ENCODE results near the gene NLGN3. TPM values are rescaled to one million over a fixed set of nuclear protein-coding genes. Genes with fewer than 3 reads are reported as not detected.

The NLGN3 gene
- total and polyA plus RNA-seq, 2 donors (not counting 3 experiments of a cell fraction or from before 2014, with no cell fraction given) = 0.37 to 0.40 TPM

- Histone ChIP-seq H3K9me3 (replicated peaks; ENCODE audit: control insufficient read depth, insufficient read depth, low read length) (no peaks in the 10 kb centered on the region), H2AFZ (ENCODE audit: low read depth, low read length) (no peak overlapping the region), H3K4me1 (ENCODE audit: control insufficient read depth, extremely low read depth, insufficient read depth, low read length) (no peaks in the 10 kb centered on the region), H3K27me3 (ENCODE audit: control insufficient read depth in 2 of 2, insufficient read depth in 2 of 2, low read length in 2 of 2) (peaks cover 2 to 3% of the 10 kb centered on the region in 2 experiments), H4K20me1 (replicated peaks; ENCODE audit: control insufficient read depth, extremely low read depth, insufficient read depth, low read length) (no peaks in the 10 kb centered on the region), H3K36me3 (ENCODE audit: control insufficient read depth in 2 of 2, extremely low read depth in 1 of 2, insufficient read depth in 2 of 2, low read length in 2 of 2) (no peaks in the 10 kb centered on the region), H3K79me2 (ENCODE audit: control insufficient read depth, insufficient read depth, low read length) (no peaks in the 10 kb centered on the region), H3K4me2 (ENCODE audit: insufficient read depth, low read length) (no peak overlapping the region), H3K4me3 (replicated peaks in 1 of 3; ENCODE audit: insufficient read depth in 1 of 3, low read depth in 1 of 3, low read length in 3 of 3) (no peak overlapping the region), H3K27ac (ENCODE audit: insufficient read depth, low read depth, low read length) (no peak overlapping the region), H3K9ac (replicated peaks; ENCODE audit: extremely low read depth, insufficient read depth, low read length) (no peak overlapping the region), H3K9me1 (replicated peaks; ENCODE audit: control insufficient read depth, extremely low read depth, insufficient read depth, low read length) (no peaks in the 10 kb centered on the region)
- POLR2A ChIA-PET = no interaction called here
- DNase-seq (ENCODE audit: low read depth, low spot score) (no peak), FAIRE-seq (no peak)
- dilution Hi-C loops (cut with MboI; ENCODE audit: extremely low pct_ligation_motif_present, low sequenced_read_pairs) (no loop called here), intact Hi-C loops (cut with micrococcal nuclease) (no loop called here)
- BruUV-seq (replicated peaks) = no TSS peak
- TF ChIP-seq JUN (IDR thresholded peaks at IDR 0.05; ENCODE audit: borderline replicate concordance, insufficient read depth, insufficient read length, low read depth) (no peak), EZH2 (IDR thresholded peaks at IDR 0.05; ENCODE audit: borderline replicate concordance, low read depth, low read length, severe bottlenecking) (no peak), POLR2AphosphoS5 (IDR thresholded peaks at IDR 0.05; ENCODE audit: insufficient read depth, low read depth, low read length) (no peak), CTCF (IDR thresholded peaks at IDR 0.05; ENCODE audit: extremely low read depth in 1 of 2, insufficient read depth in 1 of 2, low read depth in 1 of 2, low read length in 2 of 2) (no peak), FOS (IDR thresholded peaks at IDR 0.05; ENCODE audit: borderline replicate concordance, insufficient read depth, low read length) (no peak), POLR2A (IDR thresholded peaks at IDR 0.05; ENCODE audit: low read depth, low read length) (no peak)
- CTCF ChIA-PET = no interaction called here
Observed at GRCh38 chrX:71107245-71107644, 37.4 kb upstream of the NLGN3 start.
